ENCODE results near the gene IL5. TPM values are rescaled to one million over a fixed set of nuclear protein-coding genes. Genes with fewer than 3 reads are reported as not detected.

IL5 gene
- polyA plus RNA-seq, 1 donor from 2014 or later = not detected

- H3K4me3 ChIP-seq (ENCODE audit: low read length) = no peak overlapping the region
- no peaks in the 10 kb centered on the region for H3F3A ChIP-seq (ENCODE audit: insufficient read depth, low read length, poor library complexity, severe bottlenecking)
- H3K9me2 ChIP-seq (ENCODE audit: insufficient read depth, low read length) = no peaks in the 10 kb centered on the region
- H3K27me3 ChIP-seq (ENCODE audit: insufficient read depth, low read depth, low read length) = no peaks in the 10 kb centered on the region
- no peaks in the 10 kb centered on the region for H3K9me3 ChIP-seq (ENCODE audit: low read length)
- H3K9ac ChIP-seq (ENCODE audit: low read length) = no peak overlapping the region
- TF ChIP-seq SMC3 (conservative IDR thresholded peaks at IDR 0.05; ENCODE audit: poor library complexity) = no peak
- TF ChIP-seq MXI1 (conservative IDR thresholded peaks at IDR 0.05; ENCODE audit: poor library complexity, severe bottlenecking) = no peak
- no peak for TF ChIP-seq EP300 (conservative IDR thresholded peaks at IDR 0.05; ENCODE audit: poor library complexity, severe bottlenecking)
- TF ChIP-seq RAD21 (conservative IDR thresholded peaks at IDR 0.05) = no peak
- no peak for TF ChIP-seq TAF1 (IDR thresholded peaks at IDR 0.05; ENCODE audit: low read depth)
- TF ChIP-seq CTCF (IDR thresholded peaks at IDR 0.05; ENCODE audit: poor library complexity, severe bottlenecking) = no peak
- TF ChIP-seq, protein P1, sequence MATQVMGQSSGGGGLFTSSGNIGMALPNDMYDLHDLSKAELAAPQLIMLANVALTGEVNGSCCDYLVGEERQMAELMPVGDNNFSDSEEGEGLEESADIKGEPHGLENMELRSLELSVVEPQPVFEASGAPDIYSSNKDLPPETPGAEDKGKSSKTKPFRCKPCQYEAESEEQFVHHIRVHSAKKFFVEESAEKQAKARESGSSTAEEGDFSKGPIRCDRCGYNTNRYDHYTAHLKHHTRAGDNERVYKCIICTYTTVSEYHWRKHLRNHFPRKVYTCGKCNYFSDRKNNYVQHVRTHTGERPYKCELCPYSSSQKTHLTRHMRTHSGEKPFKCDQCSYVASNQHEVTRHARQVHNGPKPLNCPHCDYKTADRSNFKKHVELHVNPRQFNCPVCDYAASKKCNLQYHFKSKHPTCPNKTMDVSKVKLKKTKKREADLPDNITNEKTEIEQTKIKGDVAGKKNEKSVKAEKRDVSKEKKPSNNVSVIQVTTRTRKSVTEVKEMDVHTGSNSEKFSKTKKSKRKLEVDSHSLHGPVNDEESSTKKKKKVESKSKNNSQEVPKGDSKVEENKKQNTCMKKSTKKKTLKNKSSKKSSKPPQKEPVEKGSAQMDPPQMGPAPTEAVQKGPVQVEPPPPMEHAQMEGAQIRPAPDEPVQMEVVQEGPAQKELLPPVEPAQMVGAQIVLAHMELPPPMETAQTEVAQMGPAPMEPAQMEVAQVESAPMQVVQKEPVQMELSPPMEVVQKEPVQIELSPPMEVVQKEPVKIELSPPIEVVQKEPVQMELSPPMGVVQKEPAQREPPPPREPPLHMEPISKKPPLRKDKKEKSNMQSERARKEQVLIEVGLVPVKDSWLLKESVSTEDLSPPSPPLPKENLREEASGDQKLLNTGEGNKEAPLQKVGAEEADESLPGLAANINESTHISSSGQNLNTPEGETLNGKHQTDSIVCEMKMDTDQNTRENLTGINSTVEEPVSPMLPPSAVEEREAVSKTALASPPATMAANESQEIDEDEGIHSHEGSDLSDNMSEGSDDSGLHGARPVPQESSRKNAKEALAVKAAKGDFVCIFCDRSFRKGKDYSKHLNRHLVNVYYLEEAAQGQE (IDR thresholded peaks at IDR 0.05; ENCODE audit: borderline replicate concordance) = no peak
- TF ChIP-seq EZH2 (IDR thresholded peaks at IDR 0.05; ENCODE audit: borderline replicate concordance, insufficient read depth, low read length, poor library complexity, severe bottlenecking) = no peak
- no peak for TF ChIP-seq POLR2AphosphoS5 (IDR thresholded peaks at IDR 0.05)
- H3K4me2 ChIP-seq (ENCODE audit: low read length) = no peak overlapping the region
- H4K20me1 ChIP-seq (ENCODE audit: insufficient read depth) = no peaks in the 10 kb centered on the region
- H3K79me2 ChIP-seq (replicated peaks; ENCODE audit: insufficient read depth, low read length) = no peaks in the 10 kb centered on the region
- no peaks in the 10 kb centered on the region for H3K36me3 ChIP-seq (ENCODE audit: insufficient read depth, low read length)
- H2AFZ ChIP-seq (ENCODE audit: low read depth, low read length) = no peak overlapping the region
- H3K27ac ChIP-seq (ENCODE audit: low read length) = no peak overlapping the region
Observed at GRCh38 chr5:132506094-132506692, 37.1 kb downstream of the IL5 start.

- H3K4me3 ChIP-seq (ENCODE audit: low read length) = no peak overlapping the region
- H3K36me3 ChIP-seq (ENCODE audit: insufficient read depth, low read length) = no peaks in the 10 kb centered on the region
- H3K9me3 ChIP-seq (ENCODE audit: low read length) = no peaks in the 10 kb centered on the region
- no peaks in the 10 kb centered on the region for H3K27me3 ChIP-seq (ENCODE audit: insufficient read depth, low read depth, low read length)
- no peak for TF ChIP-seq TAF1 (IDR thresholded peaks at IDR 0.05; ENCODE audit: low read depth)
- TF ChIP-seq EP300 (conservative IDR thresholded peaks at IDR 0.05; ENCODE audit: poor library complexity, severe bottlenecking) = no peak
- TF ChIP-seq RAD21 (conservative IDR thresholded peaks at IDR 0.05) = no peak
- no peak for TF ChIP-seq SMC3 (conservative IDR thresholded peaks at IDR 0.05; ENCODE audit: poor library complexity)
- TF ChIP-seq EZH2 (IDR thresholded peaks at IDR 0.05; ENCODE audit: borderline replicate concordance, insufficient read depth, low read length, poor library complexity, severe bottlenecking) = no peak
- no peak for TF ChIP-seq POLR2AphosphoS5 (IDR thresholded peaks at IDR 0.05)
- no peaks in the 10 kb centered on the region for H3K79me2 ChIP-seq (replicated peaks; ENCODE audit: insufficient read depth, low read length)
- H4K20me1 ChIP-seq (ENCODE audit: insufficient read depth) = no peaks in the 10 kb centered on the region
- no peak overlapping the region for H3K9ac ChIP-seq (ENCODE audit: low read length)
- H3K9me2 ChIP-seq (ENCODE audit: insufficient read depth, low read length) = no peaks in the 10 kb centered on the region
- H3K4me2 ChIP-seq (ENCODE audit: low read length) = no peak overlapping the region
- H2AFZ ChIP-seq (ENCODE audit: low read depth, low read length) = no peak overlapping the region
- no peak overlapping the region for H3K27ac ChIP-seq (ENCODE audit: low read length)
- no peaks in the 10 kb centered on the region for H3F3A ChIP-seq (ENCODE audit: insufficient read depth, low read length, poor library complexity, severe bottlenecking)
Observed at GRCh38 chr5:132505641-132506040, 37.7 kb downstream of the IL5 start.
